GM12878 (cell line): ENCODE data around the gene TMEM97. TPM values are rescaled to one million over a fixed set of nuclear protein-coding genes. Genes with fewer than 3 reads are reported as not detected.

Source experiments
- ATAC-seq: fragments of 200-7000 bp; cut with Tn5 transposase; 3 replicates; pipeline ENCODE4 v1.9.1; 2020; ENCODE audit warnings: mild to moderate bottlenecking, moderate library complexity
- BruUV-seq: library from RNA; stranded (reverse); fragments of 400-500 nt; replicated peaks from 2 replicates; lab custom pipeline; 2021; lab: Mats Ljungman, UMichigan
- CTCF ChIA-PET: fragments of 300-600 bp; sonication (Branson Sonifier 250); formaldehyde crosslinking; extraction: SDS; loops from one replicate; lab custom pipeline; 2021; ENCODE audit warnings: inconsistent platforms; lab: Yijun Ruan, JAX
- POLR2A ChIA-PET: fragments of 350-600 bp; formaldehyde crosslinking; extraction: SDS; loops from one replicate; lab custom pipeline; 2021; ENCODE audit warnings: inconsistent platforms; lab: Charles Lee
- RAD21 ChIA-PET: fragments of 300-600 bp; sonication (Branson Sonifier 250); formaldehyde crosslinking; loops from one replicate; lab custom pipeline; 2023; ENCODE audit warnings: antibody characterized with exemption; ENCODE audit not compliant: unreplicated experiment; lab: Charles Lee
- SMC1A ChIA-PET: fragments of 300-600 bp; sonication (Branson Sonifier 250); formaldehyde crosslinking; loops from one replicate; lab custom pipeline; 2023; ENCODE audit not compliant: unreplicated experiment, uncharacterized antibody; lab: Charles Lee
- DNase-seq: peaks from one replicate; pipeline ENCODE4 v3.0.0-alpha.2; 2011; ENCODE audit warnings: low read depth, low spot score
- FAIRE-seq: peaks from 3 replicates; lab custom pipeline; 2011; peaks lifted over from hg19 to GRCh38; lab: Jason Lieb, UNC
- H2AFZ ChIP-seq: 2 replicates; pipeline ENCODE4 v1.6.0; 2011; ENCODE audit warnings: low read depth, low read length, control low read depth; ENCODE audit not compliant: control insufficient read depth
- H3K27ac ChIP-seq: 2 replicates; pipeline ENCODE4 v1.5.1; 2011; ENCODE audit warnings: control low read depth; ENCODE audit not compliant: control insufficient read depth, insufficient read depth
- H3K27me3 ChIP-seq, 2 experiments: replicated peaks in 1 of 2; 2 replicates each; pipeline versions ENCODE4 v1.6.0 to v1.6.1; 2011; ENCODE audit warnings: low read length in 1 of 2; ENCODE audit not compliant: control insufficient read depth in 2 of 2, insufficient read depth in 2 of 2
- H3K36me3 ChIP-seq, 2 experiments: 2 replicates each; pipeline ENCODE4 v1.5.1; 2011; ENCODE audit warnings: low read length in 1 of 2; ENCODE audit not compliant: control insufficient read depth in 2 of 2, insufficient read depth in 2 of 2
- H3K4me1 ChIP-seq: 2 replicates; pipeline ENCODE4 v1.6.1; 2011; ENCODE audit warnings: mild to moderate bottlenecking, low read length, moderate library complexity, mixed read lengths; ENCODE audit not compliant: control insufficient read depth, insufficient read depth
- H3K4me2 ChIP-seq: 2 replicates; pipeline ENCODE4 v1.6.0; 2011; ENCODE audit warnings: control low read depth; ENCODE audit not compliant: control insufficient read depth, insufficient read depth
- H3K4me3 ChIP-seq: fragments of 200-600 bp; sonication (generic); 2 replicates; pipeline ENCODE4 v1.5.1; 2016
- H3K79me2 ChIP-seq: 2 replicates; pipeline ENCODE4 v1.6.0; 2011; ENCODE audit warnings: low read length; ENCODE audit not compliant: control insufficient read depth, insufficient read depth
- H3K9ac ChIP-seq: 2 replicates; pipeline ENCODE4 v1.8.0; 2011; ENCODE audit warnings: low read length, control low read depth, mixed read lengths; ENCODE audit not compliant: control insufficient read depth, insufficient read depth
- H3K9me3 ChIP-seq: replicated peaks from 3 replicates; pipeline ENCODE4 v1.5.1; 2011; ENCODE audit warnings: mild to moderate bottlenecking, low read length; ENCODE audit not compliant: control insufficient read depth, insufficient read depth
- H4K20me1 ChIP-seq: 2 replicates; pipeline ENCODE4 v1.6.0; 2011; ENCODE audit not compliant: control insufficient read depth, insufficient read depth
- CTCF ChIP-seq, 3 experiments: IDR thresholded peaks in 2 of 3; conservative IDR thresholded peaks in 1 of 3; 2 replicates each; pipeline ENCODE4 v1.5.1; 2011; ENCODE audit warnings: low read depth in 3 of 3, low read length in 3 of 3, mild to moderate bottlenecking in 3 of 3, control low read depth in 2 of 3, moderate library complexity in 2 of 3, inconsistent platforms in 1 of 3, mixed read lengths in 1 of 3; ENCODE audit not compliant: control insufficient read depth in 2 of 3, insufficient read depth in 1 of 3; ENCODE audit errors: extremely low read depth in 1 of 3
- ZBTB40 ChIP-seq: fragments of 450-650 bp; IDR thresholded peaks from 2 replicates; pipeline ENCODE4 v1.6.1; 2016; ENCODE audit warnings: mild to moderate bottlenecking, moderate library complexity, borderline replicate concordance
- WGBS: methylation state at CpG from one replicate; pipeline ENCODE4 v1.1.6; 2016; ENCODE audit warnings: low lambda C conversion rate; ENCODE audit not compliant: insufficient replicate concordance, insufficient coverage; ENCODE audit errors: missing lambda C conversion rate; 5-methylcytosine and 5-hydroxymethylcytosine counted together
- in situ Hi-C: fragments of 300-500 bp; cut with MboI; formaldehyde crosslinking; loops from 9 replicates; pipeline ENCODE4 v1.14.3; 2018; ENCODE audit warnings: mixed read lengths
- intact Hi-C: fragments of 100-400 bp; cut with micrococcal nuclease; formaldehyde crosslinking; loops from one replicate; pipeline ENCODE4 v1.14.2; 2022; ENCODE audit not compliant: unreplicated experiment
- polyA plus RNA-seq, 11 experiments: library from polyadenylated mRNA; depleted of rRNA in 4 of 11; unstranded in 6 of 11; stranded (reverse) in 5 of 11; fragments of >200 nt; fragmentation: Nextera tagmentation in 4 of 11; fragmentation: Illumina TruSeq in 1 of 11; extraction: Ambion mirVana in 4 of 11; extraction: Trizol in 1 of 11; gene quantifications; 1 replicate in 1 of 11; 2 replicates in 10 of 11; pipeline versions ENCODE4 v1.2.1 to v1.2.3, GENCODE V29; 2011 to 2016; ENCODE audit warnings: inconsistent platforms in 2 of 11, missing spikeins in 2 of 11, low read depth in 1 of 11
- total RNA-seq, 4 experiments: library from RNA; depleted of rRNA in 3 of 4; stranded (reverse); fragments of >200 nt in 3 of 4; fragmentation: Illumina TruSeq in 1 of 4; extraction: Trizol in 1 of 4; gene quantifications; 2 replicates each; pipeline versions ENCODE4 v1.2.1 to v1.2.3, GENCODE V29; 2013 to 2021

Gene TMEM97
- total and polyA plus RNA-seq, 10 of the 15 experiments (the other 5 are each of a cell fraction or from before 2014, with no cell fraction given): 58.0 to 134 (median 86.0) TPM

- Histone ChIP-seq H3K27ac (no peak overlapping the region), H4K20me1 (no peaks in the 10 kb centered on the region), H3K27me3 (no peaks in the 10 kb centered on the region), H3K4me2 (no peak overlapping the region), H2AFZ (no peak overlapping the region), H3K9ac (no peak overlapping the region), H3K4me3 (no peak overlapping the region), H3K36me3 (no peaks in the 10 kb centered on the region; a peak in 1 of 4 replicates), H3K9me3 (no peaks in the 10 kb centered on the region), H3K79me2 (no peaks in the 10 kb centered on the region), H3K4me1 (no peaks in the 10 kb centered on the region)
- intact Hi-C loops (no loop called here), in situ Hi-C loops (no loop called here)
- TF ChIP-seq ZBTB40: no peak
- 0 out of 6 replicates have a peak, but pooled peaks of 1 of the 3 experiments have one; percentile 7 for TF ChIP-seq CTCF (IDR thresholded peaks at IDR 0.05 in 2 of 3, conservative IDR thresholded peaks at IDR 0.05 in 1 of 3; ENCODE audit: control insufficient read depth in 2 of 3, extremely low read depth in 1 of 3, insufficient read depth in 1 of 3, low read depth in 3 of 3, low read length in 3 of 3)
- DNase-seq (no peak), FAIRE-seq (no peak), ATAC-seq (no peak)
- 29% methylated on average over 1 of the region's 1 CpG for WGBS
- BruUV-seq: no TSS peak
- RAD21 ChIA-PET: no interaction called here
- SMC1A ChIA-PET: interaction anchor here (1.3 kb wide), 1 partner anchor 9 kb away, joined by 6 read pairs; the partner anchor contains the start of gene POLDIP2
- POLR2A ChIA-PET: interaction anchor here (0.6 kb wide), 1 partner anchor 137 kb away, joined by 3 read pairs; no protein-coding TSS in a partner anchor
- CTCF ChIA-PET: interaction anchor here (0.8 kb wide), 1 partner anchor 9 kb away, joined by 4 read pairs; no protein-coding TSS in a partner anchor
Measured at GRCh38 chr17:28366605-28367004, 47.6 kb downstream of the TMEM97 start.
